CD4-positive, alpha-beta T cell treated with Interleukin-4 for 4 hours (primary cell): ENCODE measurements around the gene TPR.

Source experiments
- DNase-seq: peaks from one replicate; pipeline ENCODE4 v3.0.0-alpha.2; 2020

TPR gene

DNA sequence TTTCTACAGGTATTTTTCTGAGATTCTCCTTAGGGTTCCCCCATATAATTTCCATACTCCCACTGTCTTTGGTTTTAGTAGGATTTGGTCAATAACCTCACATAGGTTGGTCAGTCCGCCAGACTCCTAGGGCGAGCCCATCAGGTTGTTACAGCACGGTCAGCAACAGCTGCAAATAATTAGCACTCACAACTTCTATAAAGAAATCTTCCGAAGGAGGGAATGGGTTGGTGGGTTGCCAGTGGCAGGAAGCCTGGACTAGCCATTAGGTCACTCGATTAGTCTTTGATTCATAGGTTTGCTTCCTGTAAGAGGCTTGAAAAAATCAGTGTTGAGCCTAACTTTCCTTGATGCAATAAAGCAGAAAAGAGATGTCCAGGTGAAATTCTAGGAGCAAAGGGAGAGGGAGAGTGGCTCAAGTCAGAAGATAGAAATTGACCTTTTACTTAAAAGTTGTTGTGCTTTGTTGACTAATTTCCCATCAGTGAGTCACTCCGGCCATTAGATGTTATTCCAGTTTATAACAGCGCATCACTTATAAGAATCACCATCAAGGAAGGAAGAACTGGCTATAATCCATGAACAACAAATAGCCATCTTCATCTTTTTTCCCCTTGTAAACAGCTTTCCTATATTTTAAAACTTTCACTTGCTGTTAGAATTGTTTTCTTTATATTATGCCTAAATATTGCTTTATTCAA, 88.3 kb downstream of the TPR start:
- DNase-seq: no peak

DNA sequence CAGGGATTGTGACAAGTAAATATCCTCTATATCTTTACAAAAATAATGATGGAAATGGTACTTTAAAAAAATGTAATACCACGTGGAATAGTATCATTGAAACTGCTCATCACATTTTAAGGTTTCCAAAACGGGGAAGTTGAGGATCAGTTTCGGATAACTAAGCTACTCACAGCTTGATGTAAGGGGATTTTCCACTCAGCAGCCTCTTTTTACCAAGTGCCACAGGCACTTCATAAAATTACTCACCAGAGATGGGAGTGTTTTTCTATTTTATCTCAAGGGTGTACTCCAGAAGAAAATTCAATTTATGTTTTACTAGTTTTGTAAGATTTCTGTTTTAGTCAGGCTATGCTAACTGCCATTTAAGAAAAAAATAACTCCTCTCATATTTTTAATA, 91.7 kb downstream of the TPR start:
- DNase-seq: no peak

DNA sequence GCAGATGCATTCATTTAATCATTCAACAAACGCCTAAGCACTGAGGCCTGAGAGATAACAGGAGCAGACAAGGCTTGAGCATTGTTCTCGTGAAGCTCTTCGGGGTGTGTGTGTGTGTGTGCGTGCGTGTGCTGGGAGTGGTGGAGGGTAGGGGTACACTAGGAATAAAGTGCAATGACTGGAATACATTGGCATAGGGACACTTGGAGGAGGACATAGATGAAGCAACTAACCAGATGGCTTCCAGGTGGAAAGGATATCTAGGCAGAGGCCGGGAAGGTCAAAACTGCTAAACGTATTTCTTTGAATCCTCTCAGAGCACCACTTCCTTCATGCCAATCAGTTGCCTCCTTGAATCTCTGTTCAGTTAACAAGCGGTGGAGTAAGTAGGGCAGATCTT, 92.6 kb downstream of the TPR start:
- DNase-seq: no peak

GRCh38 chr1:186275822-186276221, 99.2 kb downstream of the TPR start:
- DNase-seq: no peak

DNA sequence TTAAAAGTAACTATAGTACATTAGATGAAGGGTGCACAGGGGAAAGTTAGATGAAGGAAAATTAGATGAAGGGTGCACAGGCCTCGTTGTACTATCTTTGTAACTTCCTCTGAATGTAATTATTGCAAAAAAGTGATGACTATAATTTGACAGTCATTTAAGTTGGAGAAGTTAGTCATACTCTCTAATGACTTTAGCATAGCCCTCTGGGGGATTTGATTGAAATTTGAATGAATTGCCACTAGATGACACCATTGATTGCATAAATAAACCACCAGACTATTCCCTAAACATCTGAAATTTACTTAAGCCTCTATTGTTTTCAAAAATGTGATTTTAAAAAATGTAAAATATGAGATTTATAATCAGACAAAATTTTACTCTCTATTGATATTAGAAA, 102.6 kb downstream of the TPR start:
- peak; percentile 21 for DNase-seq

- DNase-seq: no peak
Measured at GRCh38 chr1:186271032-186271431, 104.0 kb downstream of the TPR start.
